Muscle layer of colon (tissue), 2 donors: ENCODE measurements around the gene SOX6.

Experiments
- H3K27ac ChIP-seq: one replicate; pipeline ENCODE4 v1.7.0; 2013; ENCODE audit warnings: low read depth, mild to moderate bottlenecking, low read length, moderate library complexity
- H3K27me3 ChIP-seq, 2 donors: one replicate each; pipeline ENCODE4 v1.7.0; 2013; ENCODE audit warnings: low read length in 2 of 2, mild to moderate bottlenecking in 2 of 2; ENCODE audit not compliant: insufficient read depth in 2 of 2, control insufficient read depth in 1 of 2
- H3K36me3 ChIP-seq: one replicate; pipeline ENCODE4 v1.7.0; 2013; ENCODE audit warnings: mild to moderate bottlenecking, low read length; ENCODE audit not compliant: insufficient read depth
- H3K4me1 ChIP-seq: one replicate; pipeline ENCODE4 v1.7.0; 2013; ENCODE audit warnings: mild to moderate bottlenecking, low read length; ENCODE audit not compliant: insufficient read depth
- H3K4me3 ChIP-seq, 2 donors: one replicate each; pipeline ENCODE4 v1.7.0; 2013; ENCODE audit warnings: low read length in 2 of 2, low read depth in 1 of 2, mild to moderate bottlenecking in 1 of 2, moderate library complexity in 1 of 2
- H3K9ac ChIP-seq: one replicate; pipeline ENCODE4 v1.7.0; 2013; ENCODE audit warnings: low read length
- H3K9me3 ChIP-seq: one replicate; pipeline ENCODE4 v1.7.0; 2013; ENCODE audit warnings: mild to moderate bottlenecking, low read length
- donor health status: abdominal sarcoma.
- donor health status: Adenocarcinoma of cecum.

Gene SOX6

GRCh38 chr11:16265022-16265421 is 91.3 kb downstream of the SOX6 start:
- H3K9ac ChIP-seq = no peak overlapping the region

GRCh38 chr11:16262645-16262955 is 93.7 kb downstream of the SOX6 start:
- Histone ChIP-seq H3K4me1 (no peaks in the 10 kb centered on the region), H3K36me3 (no peaks in the 10 kb centered on the region), H3K9me3 (no peaks in the 10 kb centered on the region), H3K4me3 (no peak overlapping the region), H3K27me3 (no peaks in the 10 kb centered on the region), H3K9ac (no peak overlapping the region), H3K27ac (no peak overlapping the region)

More at GRCh38 chr11:16265022-16265421, 91.3 kb downstream of the SOX6 start:
- no peak overlapping the region for H3K27ac ChIP-seq
- H3K36me3 ChIP-seq = no peaks in the 10 kb centered on the region
- no peaks in the 10 kb centered on the region for H3K9me3 ChIP-seq
- H3K4me1 ChIP-seq = no peaks in the 10 kb centered on the region
- H3K27me3 ChIP-seq = no peaks in the 10 kb centered on the region
- H3K4me3 ChIP-seq = no peak overlapping the region

GRCh38 chr11:16261836-16262644 is 94.3 kb downstream of the SOX6 start:
- no peaks in the 10 kb centered on the region for H3K36me3 ChIP-seq
- H3K4me1 ChIP-seq = no peaks in the 10 kb centered on the region
- H3K9me3 ChIP-seq = no peaks in the 10 kb centered on the region
- no peak overlapping the region for H3K9ac ChIP-seq
- H3K4me3 ChIP-seq = no peak overlapping the region
- no peak overlapping the region for H3K27ac ChIP-seq
- no peaks in the 10 kb centered on the region for H3K27me3 ChIP-seq

- no peak overlapping the region for H3K27ac ChIP-seq
Measured at GRCh38 chr11:16252373-16252772, 104.0 kb downstream of the SOX6 start.

GRCh38 chr11:16248248-16248647 is 108.1 kb downstream of the SOX6 start:
- Histone ChIP-seq H3K27me3 (no peaks in the 10 kb centered on the region), H3K9me3 (no peaks in the 10 kb centered on the region), H3K4me1 (no peaks in the 10 kb centered on the region), H3K27ac (no peak overlapping the region), H3K9ac (no peak overlapping the region), H3K36me3 (no peaks in the 10 kb centered on the region), H3K4me3 (no peak overlapping the region)

More at GRCh38 chr11:16252373-16252772, 104.0 kb downstream of the SOX6 start:
- no peaks in the 10 kb centered on the region for H3K36me3 ChIP-seq
- H3K4me1 ChIP-seq = no peaks in the 10 kb centered on the region
- no peaks in the 10 kb centered on the region for H3K27me3 ChIP-seq
- no peaks in the 10 kb centered on the region for H3K9me3 ChIP-seq
- H3K4me3 ChIP-seq = no peak overlapping the region
- H3K9ac ChIP-seq = no peak overlapping the region

- no peaks in the 10 kb centered on the region for H3K27me3 ChIP-seq
- H3K9ac ChIP-seq = no peak overlapping the region
- no peak overlapping the region for H3K4me3 ChIP-seq
- no peaks in the 10 kb centered on the region for H3K36me3 ChIP-seq
- H3K4me1 ChIP-seq = no peaks in the 10 kb centered on the region
- H3K9me3 ChIP-seq = no peaks in the 10 kb centered on the region
- H3K27ac ChIP-seq = no peak overlapping the region
Measured at GRCh38 chr11:16242806-16243205, 113.5 kb downstream of the SOX6 start.

GRCh38 chr11:16240687-16241086 is 115.7 kb downstream of the SOX6 start:
- no peak overlapping the region for H3K27ac ChIP-seq
- no peaks in the 10 kb centered on the region for H3K9me3 ChIP-seq
- no peak overlapping the region for H3K4me3 ChIP-seq
- no peak overlapping the region for H3K9ac ChIP-seq
- no peaks in the 10 kb centered on the region for H3K27me3 ChIP-seq
- no peaks in the 10 kb centered on the region for H3K4me1 ChIP-seq
- no peaks in the 10 kb centered on the region for H3K36me3 ChIP-seq

- Histone ChIP-seq H3K4me1 (no peaks in the 10 kb centered on the region), H3K27ac (no peak overlapping the region), H3K36me3 (no peaks in the 10 kb centered on the region), H3K4me3 (no peak overlapping the region), H3K27me3 (no peaks in the 10 kb centered on the region), H3K9ac (no peak overlapping the region), H3K9me3 (no peaks in the 10 kb centered on the region)
Measured at GRCh38 chr11:16239141-16240105, 116.9 kb downstream of the SOX6 start.

GRCh38 chr11:16226245-16226644 is 130.1 kb downstream of the SOX6 start:
- Histone ChIP-seq H3K4me3 (no peak overlapping the region), H3K4me1 (no peaks in the 10 kb centered on the region), H3K27me3 (no peaks in the 10 kb centered on the region), H3K27ac (no peak overlapping the region), H3K9me3 (no peaks in the 10 kb centered on the region), H3K36me3 (no peaks in the 10 kb centered on the region), H3K9ac (no peak overlapping the region)

GRCh38 chr11:16225623-16226022 is 130.7 kb downstream of the SOX6 start:
- Histone ChIP-seq H3K4me1 (no peaks in the 10 kb centered on the region), H3K36me3 (no peaks in the 10 kb centered on the region), H3K4me3 (no peak overlapping the region), H3K9me3 (no peaks in the 10 kb centered on the region), H3K27ac (no peak overlapping the region), H3K9ac (no peak overlapping the region), H3K27me3 (no peaks in the 10 kb centered on the region)

- Histone ChIP-seq H3K4me3 (no peak overlapping the region), H3K4me1 (no peaks in the 10 kb centered on the region), H3K9ac (no peak overlapping the region)
Measured at GRCh38 chr11:16223558-16223957, 132.8 kb downstream of the SOX6 start.

More at GRCh38 chr11:16223558-16223957, 132.8 kb downstream of the SOX6 start:
- H3K9me3 ChIP-seq = no peaks in the 10 kb centered on the region
- no peaks in the 10 kb centered on the region for H3K27me3 ChIP-seq
- no peaks in the 10 kb centered on the region for H3K36me3 ChIP-seq
- no peak overlapping the region for H3K27ac ChIP-seq
